ENCODE measurements around the gene STK17A.

Gene STK17A

DNA sequence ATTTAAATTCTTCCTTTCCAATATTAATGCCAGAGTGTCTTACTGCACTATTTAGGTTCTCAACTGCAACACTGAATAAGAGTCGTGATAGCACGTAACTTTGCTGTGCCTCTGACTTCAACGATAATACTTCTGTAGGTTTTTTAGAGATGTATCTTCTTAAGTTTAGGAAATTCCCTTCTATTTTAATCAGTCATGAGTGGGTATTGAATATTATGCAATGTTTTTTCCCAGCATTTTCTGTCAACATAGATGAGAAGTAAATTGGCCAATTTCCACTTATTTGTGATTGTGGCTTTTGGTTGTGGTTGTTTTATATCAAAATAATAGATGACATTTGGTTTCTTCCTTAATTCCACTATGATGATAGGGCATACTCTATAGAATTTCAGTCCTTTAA lies 6.7 kb upstream of the STK17A start:
- TF ChIP-seq, protein P1, sequence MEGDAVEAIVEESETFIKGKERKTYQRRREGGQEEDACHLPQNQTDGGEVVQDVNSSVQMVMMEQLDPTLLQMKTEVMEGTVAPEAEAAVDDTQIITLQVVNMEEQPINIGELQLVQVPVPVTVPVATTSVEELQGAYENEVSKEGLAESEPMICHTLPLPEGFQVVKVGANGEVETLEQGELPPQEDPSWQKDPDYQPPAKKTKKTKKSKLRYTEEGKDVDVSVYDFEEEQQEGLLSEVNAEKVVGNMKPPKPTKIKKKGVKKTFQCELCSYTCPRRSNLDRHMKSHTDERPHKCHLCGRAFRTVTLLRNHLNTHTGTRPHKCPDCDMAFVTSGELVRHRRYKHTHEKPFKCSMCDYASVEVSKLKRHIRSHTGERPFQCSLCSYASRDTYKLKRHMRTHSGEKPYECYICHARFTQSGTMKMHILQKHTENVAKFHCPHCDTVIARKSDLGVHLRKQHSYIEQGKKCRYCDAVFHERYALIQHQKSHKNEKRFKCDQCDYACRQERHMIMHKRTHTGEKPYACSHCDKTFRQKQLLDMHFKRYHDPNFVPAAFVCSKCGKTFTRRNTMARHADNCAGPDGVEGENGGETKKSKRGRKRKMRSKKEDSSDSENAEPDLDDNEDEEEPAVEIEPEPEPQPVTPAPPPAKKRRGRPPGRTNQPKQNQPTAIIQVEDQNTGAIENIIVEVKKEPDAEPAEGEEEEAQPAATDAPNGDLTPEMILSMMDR (IDR thresholded peaks at IDR 0.05; ENCODE audit: borderline replicate concordance, insufficient read depth, low read depth, low read length): no peak
- H3K4me3 ChIP-seq (ENCODE audit: low read depth, low read length): no peak overlapping the region

DNA sequence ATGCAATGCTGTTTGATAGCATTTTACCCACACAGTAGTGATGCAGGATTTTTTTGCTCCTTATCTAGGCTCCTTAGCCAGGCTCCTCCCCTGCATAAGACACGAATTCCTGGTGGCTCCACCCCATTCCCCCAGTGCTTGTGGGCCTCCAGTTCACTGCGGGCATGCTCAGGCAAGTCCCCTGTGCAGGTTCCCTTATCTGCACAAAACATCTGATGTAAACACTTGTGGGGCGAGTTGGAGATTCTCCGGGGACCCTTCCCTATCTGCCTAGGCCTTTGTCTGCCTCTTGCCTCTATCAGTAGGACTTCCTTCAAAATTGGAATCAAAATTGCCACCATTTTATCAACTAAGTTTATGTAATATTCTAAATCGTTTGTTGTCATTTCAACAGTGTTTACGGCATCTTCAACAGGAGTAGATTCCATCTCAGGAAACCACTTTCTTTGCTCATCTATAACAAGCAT lies 5.4 kb upstream of the STK17A start:
- TF ChIP-seq, protein P1 (IDR thresholded peaks at IDR 0.05; ENCODE audit: borderline replicate concordance, insufficient read depth, low read depth, low read length): no peak
- H3K4me3 ChIP-seq (ENCODE audit: low read depth, low read length): no peak overlapping the region

DNA sequence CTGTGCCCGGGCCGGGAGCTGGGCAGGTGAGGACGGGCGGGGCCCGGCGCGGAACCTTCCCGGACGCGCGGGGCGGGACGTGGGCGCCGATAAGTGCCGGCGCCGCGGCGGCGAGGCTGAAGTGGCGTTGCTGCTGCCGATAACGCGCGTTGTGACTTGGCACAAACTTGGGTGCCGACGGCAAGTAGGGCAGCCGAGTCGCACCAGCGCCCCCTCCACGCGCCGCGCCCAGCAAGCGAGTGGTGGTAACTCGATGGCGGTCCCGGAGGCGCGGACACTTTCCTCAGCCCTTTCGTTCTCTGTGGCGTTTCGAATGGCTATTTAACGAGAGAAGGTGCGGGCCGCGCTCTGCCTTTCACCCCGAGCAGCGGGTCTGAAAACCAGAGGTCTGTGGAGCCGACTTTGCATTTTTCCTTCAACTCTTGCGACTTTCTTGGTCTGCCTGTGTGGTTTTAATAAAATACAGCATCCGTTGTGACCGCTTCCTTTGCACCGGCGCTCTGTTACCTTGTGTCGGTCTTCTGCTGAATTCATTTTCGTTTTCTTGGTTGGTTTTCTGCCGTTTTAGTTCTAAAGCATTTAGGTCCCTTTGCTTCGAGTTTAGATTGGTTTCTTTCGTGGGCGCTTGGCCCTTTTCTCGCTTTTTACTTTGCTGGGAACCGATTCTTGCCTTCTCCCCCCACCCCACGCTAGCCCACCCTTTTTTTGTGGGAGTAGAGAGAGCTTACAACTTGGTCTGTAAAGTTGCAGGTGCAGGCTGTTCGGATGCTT lies 701 bp downstream of the STK17A start:
- H3K4me3 ChIP-seq (ENCODE audit: low read depth, low read length): peak overlapping the region; percentile 98
- TF ChIP-seq, protein P1 (IDR thresholded peaks at IDR 0.05; ENCODE audit: borderline replicate concordance, insufficient read depth, low read depth, low read length): 0 out of 2 replicates have a peak, but pooled peaks have one; percentile 16

DNA sequence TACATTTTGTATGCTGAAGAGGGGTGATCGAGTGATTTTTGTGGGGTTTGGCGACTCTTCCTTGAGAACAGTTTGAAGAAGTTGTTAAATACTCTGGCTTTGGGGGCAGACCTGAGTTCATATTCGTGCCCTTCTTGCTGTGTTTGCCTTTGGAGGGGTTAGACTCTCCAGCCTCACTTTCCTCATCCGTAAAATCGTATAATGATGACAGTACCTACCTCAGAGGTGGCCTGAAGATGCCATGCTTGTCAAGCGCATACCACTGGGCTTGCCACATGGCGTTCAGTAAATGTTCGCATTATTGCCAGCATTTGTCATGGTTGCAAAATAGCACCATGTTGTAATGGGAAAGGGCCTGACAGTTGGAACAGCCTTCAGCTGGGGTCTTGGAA lies 1.3 kb downstream of the STK17A start:
- peak overlapping the region; percentile 98 for H3K4me3 ChIP-seq (ENCODE audit: low read depth, low read length)
- TF ChIP-seq, protein P1 (IDR thresholded peaks at IDR 0.05; ENCODE audit: borderline replicate concordance, insufficient read depth, low read depth, low read length): no peak

DNA sequence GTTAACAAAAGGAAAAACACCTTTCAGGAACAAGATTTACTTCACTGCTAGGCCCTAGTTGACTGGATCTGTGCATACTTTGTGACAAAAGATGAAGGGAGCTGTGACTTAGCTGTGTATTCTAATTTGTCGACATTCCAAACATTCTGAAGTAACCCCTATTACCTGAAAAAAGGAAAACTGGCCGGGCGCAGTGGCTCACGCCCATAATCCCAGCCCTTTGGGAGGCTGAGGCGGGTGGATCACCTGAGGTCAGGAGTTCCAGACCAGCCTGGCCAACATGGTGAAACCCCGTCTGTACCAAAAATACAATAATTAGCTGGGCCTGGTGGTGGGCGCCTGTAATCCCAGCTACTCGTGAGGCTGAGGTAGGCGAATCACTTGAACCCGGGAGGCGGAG lies 1.8 kb downstream of the STK17A start:
- peak overlapping the region; percentile 98 for H3K4me3 ChIP-seq (ENCODE audit: low read depth, low read length)

DNA sequence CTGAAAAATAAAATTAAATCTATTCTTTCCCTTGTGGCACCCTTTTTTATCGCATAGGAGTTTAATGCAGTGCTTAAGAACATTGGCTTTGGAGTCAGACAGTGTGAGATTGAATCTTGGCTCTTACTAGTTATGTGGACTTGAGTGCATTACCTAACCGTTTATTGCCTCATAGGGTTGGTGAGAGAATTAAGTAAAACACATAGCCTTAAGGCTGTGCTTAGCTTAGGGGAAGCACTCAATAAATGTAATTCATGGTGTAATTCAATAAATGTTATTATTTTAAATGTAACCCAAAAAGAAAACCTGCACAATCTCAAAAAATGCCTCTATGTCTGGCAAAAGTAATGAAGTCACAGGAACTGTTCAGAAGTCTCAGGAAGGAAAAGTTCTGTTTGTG lies 2.7 kb downstream of the STK17A start:
- peak overlapping the region; percentile 98 for H3K4me3 ChIP-seq (ENCODE audit: low read depth, low read length)
- TF ChIP-seq, protein P1 (IDR thresholded peaks at IDR 0.05; ENCODE audit: borderline replicate concordance, insufficient read depth, low read depth, low read length): no peak

DNA sequence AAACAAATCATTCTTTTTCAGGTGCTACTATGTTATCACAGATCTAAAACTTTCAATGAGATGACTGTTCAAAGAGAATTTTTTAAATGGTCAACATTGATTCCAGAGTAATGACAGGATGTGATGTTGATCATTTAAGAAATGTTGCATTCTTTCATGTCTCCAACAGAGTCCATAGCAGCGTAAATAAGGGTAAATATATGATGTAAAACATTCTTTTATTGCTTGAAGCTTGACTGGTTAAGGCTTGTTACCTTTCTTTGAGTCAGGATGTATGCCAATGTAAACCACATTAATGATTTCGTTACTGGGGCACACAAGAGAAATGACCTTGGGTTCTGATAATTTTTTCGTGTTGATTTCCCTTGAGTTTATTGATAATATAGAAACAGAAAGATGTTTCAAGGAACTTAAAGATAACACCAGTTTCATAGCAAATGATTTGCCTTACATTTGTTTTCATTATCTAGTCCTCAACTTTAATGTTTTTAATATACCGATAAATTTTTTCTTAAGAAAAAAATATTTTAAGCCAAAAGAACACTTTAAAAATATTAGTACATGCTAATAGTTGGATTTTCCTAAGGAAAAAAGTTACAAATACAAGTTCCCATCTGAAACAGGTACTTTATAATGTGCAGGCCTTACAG lies 3.5 kb downstream of the STK17A start:
- peak overlapping the region; percentile 98 for H3K4me3 ChIP-seq (ENCODE audit: low read depth, low read length)
- TF ChIP-seq, protein P1 (IDR thresholded peaks at IDR 0.05; ENCODE audit: borderline replicate concordance, insufficient read depth, low read depth, low read length): no peak
